Erythroblast (primary cell): ENCODE data around the gene RAB4B.
"Not testable (repeated sequence)": the region's sequence is repeated elsewhere in the genome, so short reads cannot be mapped to it uniquely, and the experiment has no call there.

Source experiments
- DNase-seq, 2 experiments: peaks; one replicate each; lab custom pipeline; 2025; lab: John Stamatoyannopoulos, UW
- GATA1 ChIP-seq: IDR thresholded peaks from 2 replicates; pipeline ENCODE4 v1.6.1; 2011; ENCODE audit warnings: low read depth, mild to moderate bottlenecking, control low read depth, low read length, moderate library complexity
- POLR2A ChIP-seq: IDR thresholded peaks from 2 replicates; pipeline ENCODE4 v1.6.1; 2011; ENCODE audit warnings: mild to moderate bottlenecking, low read length

Gene RAB4B

GRCh38 chr19:40827386-40828247 lies 49.6 kb downstream of the RAB4B start:
- no peak for TF ChIP-seq GATA1
- TF ChIP-seq POLR2A = no peak
- no peak for DNase-seq

GRCh38 chr19:40829205-40829604 lies 51.2 kb downstream of the RAB4B start:
- no peak for DNase-seq

GRCh38 chr19:40830741-40831140 lies 52.7 kb downstream of the RAB4B start:
- not testable (repeated sequence) for DNase-seq

More at GRCh38 chr19:40829205-40829604, 51.2 kb downstream of the RAB4B start:
- no peak for TF ChIP-seq GATA1
- no peak for TF ChIP-seq POLR2A

- TF ChIP-seq POLR2A = no peak
- no peak for TF ChIP-seq GATA1
- no peak for DNase-seq
These were observed 53.7 kb downstream of the RAB4B start for GRCh38 chr19:40831502-40832430.

GRCh38 chr19:40832431-40832790 lies 54.4 kb downstream of the RAB4B start:
- DNase-seq = not testable (repeated sequence)

- TF ChIP-seq POLR2A = peak; percentile 51
- peak; percentile 57 to 79 for DNase-seq
These were observed 55.9 kb downstream of the RAB4B start for GRCh38 chr19:40833728-40834533.

GRCh38 chr19:40836754-40837429 lies 58.8 kb downstream of the RAB4B start:
- DNase-seq = no peak
- TF ChIP-seq GATA1 (no peak), POLR2A (no peak)

- not testable (repeated sequence) for DNase-seq
These were observed 60.4 kb downstream of the RAB4B start for GRCh38 chr19:40838477-40838876.

- not testable (repeated sequence) for DNase-seq
These were observed 64.0 kb downstream of the RAB4B start for GRCh38 chr19:40842012-40842411.

- DNase-seq = not testable (repeated sequence)
These were observed 65.1 kb downstream of the RAB4B start for GRCh38 chr19:40842997-40843652.

GRCh38 chr19:40843653-40844052 lies 65.6 kb downstream of the RAB4B start:
- peak in 1 of 2 experiments; percentile 38 for DNase-seq
